K562 (cell line): ENCODE data around the gene PPP1R15A. TPM values are rescaled to one million over a fixed set of nuclear protein-coding genes. Genes with fewer than 3 reads are reported as not detected.

Source experiments
- BACH1 ChIP-seq: fragments of 200-800 bp; sonication (Bioruptor generic); IDR thresholded peaks from 2 replicates; pipeline ENCODE4 v1.6.1; 2016; ENCODE audit warnings: missing genetic modification characterization, missing compliant biosample characterization
- GABPB1 ChIP-seq: sonication (generic); formaldehyde crosslinking; IDR thresholded peaks from 2 replicates; pipeline ENCODE4 v1.8.0; 2022; ENCODE audit warnings: mild to moderate bottlenecking, missing genetic modification reagents
- NR2C1 ChIP-seq, 2 experiments: fragments of 450-650 bp; IDR thresholded peaks; 2 replicates each; pipeline ENCODE4 v1.6.1; 2017; ENCODE audit warnings: mild to moderate bottlenecking in 2 of 2, antibody characterized with exemption in 1 of 2, inconsistent platforms in 1 of 2, missing compliant biosample characterization in 1 of 2, missing genetic modification characterization in 1 of 2
- SAP30 ChIP-seq: fragments of 200-600 bp; sonication (generic); IDR thresholded peaks from 2 replicates; pipeline ENCODE4 v1.6.1; 2012; ENCODE audit warnings: borderline replicate concordance, low read depth, mild to moderate bottlenecking, moderate library complexity, low read length, control low read depth, inconsistent platforms; ENCODE audit not compliant: insufficient read depth, poor library complexity, severe bottlenecking
- TEAD4 ChIP-seq, 2 experiments: sonication (generic) in 1 of 2; formaldehyde crosslinking in 1 of 2; IDR thresholded peaks; 2 replicates each; pipeline versions ENCODE4 v1.6.1 to v1.8.0; 2012 to 2022; ENCODE audit warnings: borderline replicate concordance in 1 of 2, inconsistent platforms in 1 of 2, low read length in 1 of 2, mild to moderate bottlenecking in 1 of 2, missing genetic modification reagents in 1 of 2
- ZBTB5 ChIP-seq: fragments of 450-650 bp; IDR thresholded peaks from 2 replicates; pipeline ENCODE4 v1.6.1; 2017; ENCODE audit warnings: antibody characterized with exemption
- ZNF280B ChIP-seq: fragments of 250-450 bp; sonication (Bioruptor Pico); IDR thresholded peaks from 2 replicates; pipeline ENCODE4 v1.5.1; 2021; ENCODE audit warnings: mild to moderate bottlenecking
- ZNF436 ChIP-seq: fragments of 250-450, 450-650 bp; sonication (Bioruptor Pico); formaldehyde crosslinking; IDR thresholded peaks from 2 replicates; pipeline ENCODE4 v1.7.0; 2020; ENCODE audit warnings: mild to moderate bottlenecking
- ZZZ3 ChIP-seq: fragments of 450-650 bp; IDR thresholded peaks from 2 replicates; pipeline ENCODE4 v1.6.1; 2016; ENCODE audit warnings: antibody characterized with exemption, mild to moderate bottlenecking, moderate library complexity
- polyA plus RNA-seq, 8 experiments: library from polyadenylated mRNA; depleted of rRNA in 4 of 8; stranded (reverse) in 5 of 8; unstranded in 3 of 8; fragments of >200 nt; fragmentation: Nextera tagmentation in 2 of 8; fragmentation: Illumina TruSeq in 1 of 8; extraction: Ambion mirVana in 2 of 8; extraction: Trizol in 1 of 8; gene quantifications; 2 replicates each; pipeline versions ENCODE4 v1.2.1 to v1.2.3, GENCODE V29; 2011 to 2014; ENCODE audit warnings: inconsistent platforms in 1 of 8, missing spikeins in 1 of 8
- total RNA-seq, 7 experiments: library from RNA; depleted of rRNA in 6 of 7; stranded (reverse); fragments of >200 nt in 6 of 7; fragmentation: Illumina TruSeq in 2 of 7; extraction: Trizol in 2 of 7; gene quantifications; 2 replicates each; pipeline versions ENCODE4 v1.2.1 to v1.2.3, GENCODE V29; 2011 to 2021; ENCODE audit warnings: low replicate concordance in 1 of 7
- TF ChIP-seq, protein P1 (sequence below): sonication (generic); formaldehyde crosslinking; IDR thresholded peaks from 2 replicates; pipeline ENCODE4 v1.8.1; 2023; ENCODE audit warnings: mild to moderate bottlenecking, missing genetic modification reagents

The PPP1R15A gene
- total and polyA plus RNA-seq, 9 of the 15 experiments (the other 6 are each of a cell fraction or from before 2014, with no cell fraction given): 0.42 to 73.7 (median 44.0) TPM

GRCh38 chr19:48900477-48901406, 28.5 kb downstream of the PPP1R15A start (continued):
- TF ChIP-seq GABPB1 (CRISPR knock-in tag) (peak; percentile 0; the same call in 1 of the 2 replicates), NR2C1 (IDR thresholded peaks at IDR 0.05) (peak; percentile 71), NR2C1 (tag; IDR thresholded peaks at IDR 0.05) (peak; percentile 88), ZNF280B (CRISPR knock-in tag) (no peak), BACH1 (tag) (peak; percentile 72; the same call in 1 of the 2 replicates), SAP30 (peak; percentile 29), ZBTB5 (no peak), ZNF436 (CRISPR knock-in tag) (no peak), TEAD4 (IDR thresholded peaks at IDR 0.05; ENCODE audit: low read length) (no peak), TEAD4 (CRISPR knock-in tag; IDR thresholded peaks at IDR 0.05; ENCODE audit: borderline replicate concordance) (no peak), ZZZ3 (no peak)
- TF ChIP-seq, protein P1, sequence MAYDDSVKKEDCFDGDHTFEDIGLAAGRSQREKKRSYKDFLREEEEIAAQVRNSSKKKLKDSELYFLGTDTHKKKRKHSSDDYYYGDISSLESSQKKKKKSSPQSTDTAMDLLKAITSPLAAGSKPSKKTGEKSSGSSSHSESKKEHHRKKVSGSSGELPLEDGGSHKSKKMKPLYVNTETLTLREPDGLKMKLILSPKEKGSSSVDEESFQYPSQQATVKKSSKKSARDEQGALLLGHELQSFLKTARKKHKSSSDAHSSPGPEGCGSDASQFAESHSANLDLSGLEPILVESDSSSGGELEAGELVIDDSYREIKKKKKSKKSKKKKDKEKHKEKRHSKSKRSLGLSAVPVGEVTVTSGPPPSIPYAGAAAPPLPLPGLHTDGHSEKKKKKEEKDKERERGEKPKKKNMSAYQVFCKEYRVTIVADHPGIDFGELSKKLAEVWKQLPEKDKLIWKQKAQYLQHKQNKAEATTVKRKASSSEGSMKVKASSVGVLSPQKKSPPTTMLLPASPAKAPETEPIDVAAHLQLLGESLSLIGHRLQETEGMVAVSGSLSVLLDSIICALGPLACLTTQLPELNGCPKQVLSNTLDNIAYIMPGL (CRISPR knock-in tag): no peak
